ENCODE measurements around the gene TNPO2.

Gene TNPO2

GRCh38 chr19:12675399-12675798 lies 48.3 kb downstream of the TNPO2 start:
- DNase-seq: no peak

DNA sequence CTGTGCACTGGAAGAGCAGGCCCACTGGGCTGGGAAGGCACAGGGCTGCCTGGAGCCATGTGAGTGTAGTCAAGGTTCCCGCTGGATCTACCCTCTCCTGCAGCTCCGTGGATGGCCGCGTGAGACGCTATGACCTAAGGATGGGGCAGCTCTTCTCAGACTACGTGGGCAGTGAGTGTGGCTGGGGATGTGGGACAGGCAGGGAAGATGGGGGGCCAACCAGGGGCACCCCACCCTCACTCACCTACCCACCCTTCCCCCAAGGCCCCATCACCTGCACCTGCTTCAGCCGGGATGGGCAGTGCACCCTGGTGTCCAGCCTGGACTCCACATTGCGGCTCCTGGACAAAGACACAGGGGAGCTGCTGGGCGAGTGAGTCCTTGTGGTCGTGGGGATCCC lies 51.0 kb downstream of the TNPO2 start:
- DNase-seq: peak; percentile 5

GRCh38 chr19:12670159-12670928 lies 53.4 kb downstream of the TNPO2 start:
- DNase-seq: no peak

- DNase-seq: peak; percentile 62
Observed at GRCh38 chr19:12669270-12670158, 54.2 kb downstream of the TNPO2 start.

DNA sequence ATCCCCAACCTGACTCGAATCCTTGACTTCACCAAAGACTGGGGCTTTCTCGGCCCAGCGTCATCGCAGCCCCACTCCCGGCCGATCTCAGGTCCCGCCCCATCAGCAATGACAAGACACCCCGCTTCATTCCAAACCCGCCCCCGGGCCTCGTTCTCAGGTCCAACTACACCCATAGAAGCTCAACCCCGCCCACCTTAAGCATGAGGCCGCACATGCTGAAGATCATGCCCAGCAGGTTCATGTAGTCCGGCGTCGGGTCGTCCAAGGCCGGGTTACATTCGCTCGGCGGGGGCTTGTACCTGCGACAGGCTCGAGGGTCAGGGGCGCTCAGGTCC lies 54.8 kb downstream of the TNPO2 start:
- DNase-seq: no peak

GRCh38 chr19:12668346-12668745 lies 55.4 kb downstream of the TNPO2 start:
- DNase-seq: no peak

DNA sequence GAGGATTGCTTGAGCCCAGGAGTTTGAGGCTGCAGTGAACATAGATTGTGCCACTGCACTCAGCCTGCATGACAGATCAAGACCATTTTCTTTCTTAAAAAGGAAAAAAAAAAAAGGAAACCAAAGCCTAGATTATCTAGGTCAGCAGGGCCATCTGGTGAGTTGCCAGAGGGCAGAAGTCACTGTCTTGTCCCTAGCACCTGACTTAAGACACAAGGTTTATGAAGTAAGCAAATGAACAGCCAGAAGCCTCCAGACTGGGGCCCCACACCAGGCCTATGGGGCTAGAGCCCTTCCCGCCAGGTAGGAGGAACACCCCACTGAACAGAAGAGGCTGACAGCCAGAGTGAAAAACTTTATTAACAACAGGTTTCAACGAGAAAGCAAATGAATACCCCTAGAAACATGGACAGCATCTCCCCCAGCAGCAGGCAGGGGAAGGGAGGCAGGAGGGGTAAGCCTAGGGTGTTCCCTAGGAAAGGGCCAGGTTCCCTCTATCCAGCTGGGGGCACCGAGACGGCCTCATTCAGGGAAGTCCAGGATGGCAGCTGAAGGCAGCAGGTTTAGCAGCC lies 55.9 kb downstream of the TNPO2 start:
- no peak for DNase-seq

DNA sequence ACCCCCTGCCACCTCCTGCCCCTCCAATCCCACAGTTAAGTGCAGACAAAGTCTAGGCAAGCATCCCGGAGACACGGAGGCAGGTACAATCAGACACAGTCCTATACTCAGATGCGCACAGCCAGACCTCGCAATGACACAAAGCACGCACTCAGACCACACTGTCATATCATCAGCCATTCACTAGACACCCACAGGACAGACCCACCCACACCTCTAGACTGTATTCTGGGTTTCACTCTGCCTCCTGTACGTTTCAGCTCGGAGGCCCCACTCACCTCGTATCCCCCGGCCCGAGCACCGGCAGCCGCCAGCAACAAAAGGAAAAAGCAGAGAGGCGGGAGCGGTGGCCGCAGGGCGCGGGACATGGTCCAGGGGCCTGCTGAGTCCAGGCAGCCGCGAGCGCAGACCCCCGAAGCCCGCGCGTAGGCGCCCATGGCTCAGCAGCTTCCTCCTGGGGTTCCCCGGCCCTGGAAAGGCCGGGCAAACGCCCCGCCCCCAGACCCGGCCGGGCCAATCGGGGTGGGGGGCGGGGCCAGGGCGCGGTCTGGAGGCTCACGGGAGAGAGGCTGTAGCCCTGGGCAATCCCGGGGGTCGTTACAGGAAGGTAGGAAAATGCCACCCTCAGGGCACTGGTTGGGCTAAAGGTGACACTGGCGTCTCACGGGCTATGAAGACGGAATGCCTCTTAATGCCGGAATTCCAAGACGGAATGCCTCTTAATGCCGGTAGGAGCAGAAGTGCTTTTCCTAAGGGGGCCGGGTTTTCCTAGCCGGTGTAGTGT lies 57.3 kb downstream of the TNPO2 start, which contains the start of the genes MAN2B1 and WDR83:
MAN2B1 (minus strand) TSS at position 478 of the 784 bp plus-strand sequence; CDS start at position 437, 41 bp downstream.
WDR83 (plus strand) TSS at position 543 of the 784 bp plus-strand sequence. CDS start 2,984 bp downstream, outside the sequence.
- peak; percentile 21 for DNase-seq

DNA sequence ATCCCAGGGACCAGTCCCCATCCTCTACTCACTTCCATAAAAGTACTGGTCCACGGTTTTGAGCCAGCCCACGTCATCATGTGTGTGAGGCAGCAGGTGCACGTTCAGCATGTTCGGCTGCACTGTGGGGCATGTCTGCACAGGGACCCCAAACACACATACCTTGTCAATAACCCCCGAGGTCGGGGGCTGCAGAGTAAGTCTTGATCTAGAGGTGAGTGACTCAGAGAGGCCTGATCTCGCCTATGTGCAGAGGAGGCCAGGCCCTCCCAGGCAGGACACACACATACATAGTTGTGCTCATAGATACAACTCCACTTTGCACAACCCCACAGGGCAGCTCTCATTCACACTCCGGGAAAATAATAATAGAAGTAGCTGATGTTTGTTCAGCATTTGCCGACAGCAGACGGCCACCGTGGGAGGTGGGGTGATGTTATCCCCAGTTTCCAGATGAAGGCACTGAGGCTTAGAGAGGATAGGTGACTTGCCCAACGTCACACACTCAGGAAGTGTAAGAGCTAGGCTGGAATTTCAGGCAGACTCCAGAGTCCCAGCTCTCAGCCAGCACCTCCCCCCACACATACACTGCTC lies 58.0 kb downstream of the TNPO2 start:
- no peak for DNase-seq

DNA sequence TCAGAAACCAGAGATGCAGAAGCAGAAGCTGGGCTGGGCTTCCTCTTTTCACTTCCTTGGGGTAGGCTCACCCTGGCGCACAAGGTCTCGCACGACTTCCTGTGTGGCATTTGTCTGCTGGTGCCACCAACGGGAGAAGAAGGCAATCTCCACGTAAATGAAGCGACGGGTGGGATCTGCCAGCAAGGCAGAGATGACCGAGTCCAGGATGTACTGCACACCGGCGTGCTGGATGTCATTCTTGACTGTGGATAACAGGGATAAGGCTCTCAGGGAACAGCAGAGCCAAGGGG lies 58.5 kb downstream of the TNPO2 start:
- no peak for DNase-seq

DNA sequence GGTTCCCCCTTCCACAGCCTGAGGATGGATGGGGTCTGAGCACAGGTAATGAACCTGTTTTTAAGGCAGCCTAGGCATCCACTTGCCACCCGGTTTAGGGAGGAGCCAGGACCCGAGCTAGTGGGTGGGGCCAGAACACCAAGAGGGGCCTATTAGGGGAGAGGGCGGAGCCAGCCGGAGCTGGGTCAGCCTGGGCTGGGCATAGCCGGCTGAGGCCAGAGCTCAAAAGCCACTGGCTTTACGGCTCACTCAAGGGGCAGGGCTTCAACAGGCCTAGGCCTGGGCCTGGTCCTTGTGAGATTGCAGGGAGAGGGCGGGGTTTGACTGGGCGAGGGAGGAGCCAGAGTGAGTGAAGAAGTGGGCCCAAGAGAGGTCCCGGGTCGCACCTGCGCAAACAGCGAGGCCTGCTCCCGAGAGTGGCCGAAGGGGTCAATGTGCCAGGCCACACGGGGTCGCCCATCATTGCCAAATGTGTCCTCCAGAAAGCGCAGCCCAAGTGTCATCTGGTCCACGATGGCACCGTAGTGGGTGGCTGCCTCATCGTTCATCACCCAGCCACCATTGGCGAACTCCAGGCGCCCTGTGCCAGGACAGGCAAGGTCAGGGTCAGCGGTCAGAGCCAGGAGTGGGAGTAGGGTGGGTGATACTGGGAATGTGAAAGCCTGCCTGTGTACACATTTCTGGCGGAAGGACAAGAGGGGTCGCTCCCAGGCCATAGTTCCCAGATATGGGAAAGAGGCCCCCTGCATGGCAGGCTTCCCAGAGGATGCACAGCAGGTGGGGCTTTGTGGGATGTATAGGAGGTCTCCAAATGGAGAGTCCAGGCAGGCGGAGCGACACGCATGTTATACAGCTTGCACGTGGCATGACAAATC lies 59.1 kb downstream of the TNPO2 start:
- no peak for DNase-seq

DNA sequence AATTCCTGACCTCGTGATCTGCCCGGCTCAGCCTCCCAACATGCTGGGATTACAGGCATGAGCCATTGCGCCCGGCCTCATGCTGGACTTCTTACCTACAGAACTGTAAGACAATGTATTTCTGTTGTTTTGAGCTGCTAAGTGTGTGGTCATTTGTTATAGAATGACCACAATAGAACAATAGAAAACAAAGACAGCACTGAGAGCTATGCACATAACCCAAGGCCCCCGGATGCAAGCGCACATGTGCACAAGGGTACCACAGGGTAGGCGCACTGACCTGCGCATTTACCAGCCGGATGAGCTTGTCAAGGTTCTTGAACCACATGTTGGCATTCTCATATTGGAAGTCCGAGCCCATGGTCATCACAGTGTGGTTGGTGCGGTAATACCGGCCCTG lies 62.8 kb downstream of the TNPO2 start:
- DNase-seq: no peak

GRCh38 chr19:12657966-12658365 lies 65.8 kb downstream of the TNPO2 start:
- no peak for DNase-seq

DNA sequence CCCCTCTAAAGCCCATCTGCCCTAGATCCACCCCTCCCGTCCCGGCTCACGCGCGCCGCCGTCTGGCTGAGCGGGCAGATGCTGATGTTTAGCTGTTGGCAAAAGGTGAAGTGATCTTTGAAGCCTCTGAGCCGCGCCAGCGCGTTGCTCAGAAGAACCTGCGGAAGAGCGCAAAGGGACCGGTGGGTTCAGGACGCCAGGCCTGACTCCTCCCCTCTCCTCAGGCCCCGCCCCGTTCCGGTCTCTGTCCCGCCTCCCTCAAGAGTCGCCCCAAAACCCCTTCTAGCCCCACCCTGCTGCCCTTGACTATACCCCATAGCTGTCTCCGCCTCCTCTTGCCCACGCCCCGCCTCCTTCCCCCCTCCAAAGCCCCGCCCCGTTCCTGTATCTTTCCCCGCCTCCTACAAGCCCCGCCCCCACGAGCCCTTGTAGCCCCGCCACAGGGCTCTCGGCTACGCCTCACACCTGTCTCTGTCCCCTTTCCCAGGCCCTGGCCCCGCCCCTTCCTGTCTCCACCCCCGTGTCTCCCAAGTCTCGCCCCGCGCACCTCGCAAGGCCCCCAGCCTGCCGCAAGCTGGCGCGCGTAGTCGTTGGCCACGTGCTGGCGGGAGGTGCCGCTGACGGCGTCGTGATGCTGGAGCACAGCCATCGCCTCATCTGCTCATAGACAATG lies 66.7 kb downstream of the TNPO2 start:
- DNase-seq: no peak

DNA sequence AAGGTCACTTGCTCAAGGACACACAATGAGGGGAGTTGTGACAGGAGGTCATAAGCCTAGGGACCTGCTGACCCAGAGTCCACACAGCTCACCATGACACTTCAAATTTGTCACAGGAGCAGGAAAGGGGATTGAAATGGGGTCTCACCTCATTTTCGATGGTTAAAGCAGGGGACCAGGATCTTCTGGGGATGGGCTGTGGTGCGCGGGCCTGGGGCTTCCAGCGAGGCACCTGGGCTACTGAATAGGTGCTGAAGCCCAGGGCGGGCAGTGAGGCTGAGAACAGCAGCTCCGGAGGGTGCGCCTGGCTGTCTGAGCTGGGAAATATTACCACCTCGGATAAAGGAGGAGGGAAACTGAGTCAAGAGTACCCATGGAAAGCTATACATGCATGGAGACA lies 68.2 kb downstream of the TNPO2 start:
- DNase-seq: no peak

- no peak for DNase-seq
Observed at GRCh38 chr19:12652219-12652618, 71.5 kb downstream of the TNPO2 start.

DNA sequence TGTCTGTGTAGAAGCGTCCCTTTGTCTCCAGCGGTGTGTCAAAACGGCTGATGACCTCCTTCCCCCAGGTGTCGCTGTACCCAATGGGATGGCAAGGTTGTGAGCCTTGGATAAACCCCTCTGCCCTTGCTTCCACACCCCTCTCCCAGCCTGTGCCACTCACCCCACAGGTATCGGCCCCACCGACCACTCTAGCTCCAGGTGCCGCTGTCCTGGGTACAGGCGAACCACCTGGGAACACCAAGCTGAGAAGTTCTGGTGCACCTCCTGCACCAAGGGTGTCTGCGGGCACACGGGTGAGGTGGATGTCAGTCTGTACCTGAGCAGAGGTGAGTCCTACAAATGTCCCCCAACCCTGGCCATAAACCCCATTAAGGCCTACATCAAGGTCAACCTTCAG lies 73.8 kb downstream of the TNPO2 start:
- DNase-seq: no peak
